HepG2 (cell line): ENCODE data around the gene ATP7B. TPM values are rescaled to one million over a fixed set of nuclear protein-coding genes. Genes with fewer than 3 reads are reported as not detected.

Experiments used
- FOXA1 ChIP-seq, 2 experiments: fragments of 450-650 bp in 1 of 2; sonication (generic) in 1 of 2; formaldehyde crosslinking in 1 of 2; IDR thresholded peaks; 2 replicates each; pipeline versions ENCODE4 v1.4.0 to v1.6.1; 2016 to 2020; ENCODE audit warnings: missing genetic modification reagents in 1 of 2
- JUND ChIP-seq: sonication (generic); formaldehyde crosslinking; IDR thresholded peaks from 2 replicates; pipeline ENCODE4 v1.8.0; 2022; ENCODE audit warnings: mild to moderate bottlenecking, missing genetic modification reagents
- LRRFIP1 ChIP-seq: sonication (generic); formaldehyde crosslinking; conservative IDR thresholded peaks from 2 replicates; pipeline ENCODE4 v1.4.0; 2020; ENCODE audit warnings: missing genetic modification reagents
- PHF5A ChIP-seq: IDR thresholded peaks from one replicate; pipeline ENCODE4 v1.6.1; 2018; ENCODE audit warnings: low read depth, missing genetic modification reagents; ENCODE audit not compliant: unreplicated experiment
- SMC3 ChIP-seq: IDR thresholded peaks from 2 replicates; pipeline ENCODE4 v1.6.1; 2011; ENCODE audit warnings: low read length, improper control_type of control experiment
- ZNF121 ChIP-seq: sonication (generic); formaldehyde crosslinking; IDR thresholded peaks from 2 replicates; pipeline ENCODE4 v1.5.0; 2020; ENCODE audit warnings: mild to moderate bottlenecking, missing genetic modification reagents
- ZNF274 ChIP-seq: sonication (generic); formaldehyde crosslinking; IDR thresholded peaks from 2 replicates; pipeline ENCODE4 v1.5.1; 2020; ENCODE audit warnings: mild to moderate bottlenecking, missing genetic modification reagents
- ZNF691 ChIP-seq: sonication (generic); formaldehyde crosslinking; IDR thresholded peaks from 2 replicates; pipeline ENCODE4 v1.4.0; 2020; ENCODE audit warnings: missing genetic modification reagents, low read depth, mild to moderate bottlenecking, borderline replicate concordance
- ZNF770 ChIP-seq: sonication (generic); formaldehyde crosslinking; IDR thresholded peaks from 2 replicates; pipeline ENCODE4 v1.5.0; 2020; ENCODE audit warnings: mild to moderate bottlenecking, missing genetic modification reagents
- polyA plus RNA-seq, 8 experiments: library from polyadenylated mRNA; depleted of rRNA in 3 of 8; stranded (reverse) in 7 of 8; unstranded in 1 of 8; fragments of >200 nt; fragmentation: Illumina TruSeq in 4 of 8; extraction: Trizol in 4 of 8; gene quantifications; 2 replicates each; pipeline versions ENCODE4 v1.2.1 to v1.2.3, GENCODE V29; 2011 to 2016; ENCODE audit warnings: low read depth in 4 of 8, missing spikeins in 1 of 8, mixed read lengths in 1 of 8; ENCODE audit not compliant: insufficient read depth in 1 of 8
- total RNA-seq, 5 experiments: library from RNA; depleted of rRNA; stranded (reverse); fragments of >200 nt; fragmentation: Illumina TruSeq; extraction: Trizol; gene quantifications; 2 replicates each; pipeline ENCODE4 v1.2.3, GENCODE V29; 2016; ENCODE audit warnings: low read depth in 1 of 5
- TF ChIP-seq, protein P1 (sequence below): sonication (generic); formaldehyde crosslinking; IDR thresholded peaks from 2 replicates; pipeline ENCODE4 v1.4.0; 2020; ENCODE audit warnings: mild to moderate bottlenecking, low read depth, missing genetic modification reagents
- TF ChIP-seq, protein P2 (sequence below): sonication (generic); formaldehyde crosslinking; IDR thresholded peaks from 2 replicates; pipeline ENCODE4 v1.4.0; 2020; ENCODE audit warnings: mild to moderate bottlenecking, missing genetic modification reagents
- TF ChIP-seq, protein P3 (sequence below): sonication (generic); formaldehyde crosslinking; IDR thresholded peaks from 2 replicates; pipeline ENCODE4 v1.8.1; 2023; ENCODE audit warnings: mild to moderate bottlenecking, missing genetic modification reagents

Gene ATP7B
- total and polyA plus RNA-seq, 2 of the 13 experiments (the other 11 are each of a cell fraction or from before 2014, with no cell fraction given) = 31.8 to 57.4 TPM

- TF ChIP-seq, protein P1, sequence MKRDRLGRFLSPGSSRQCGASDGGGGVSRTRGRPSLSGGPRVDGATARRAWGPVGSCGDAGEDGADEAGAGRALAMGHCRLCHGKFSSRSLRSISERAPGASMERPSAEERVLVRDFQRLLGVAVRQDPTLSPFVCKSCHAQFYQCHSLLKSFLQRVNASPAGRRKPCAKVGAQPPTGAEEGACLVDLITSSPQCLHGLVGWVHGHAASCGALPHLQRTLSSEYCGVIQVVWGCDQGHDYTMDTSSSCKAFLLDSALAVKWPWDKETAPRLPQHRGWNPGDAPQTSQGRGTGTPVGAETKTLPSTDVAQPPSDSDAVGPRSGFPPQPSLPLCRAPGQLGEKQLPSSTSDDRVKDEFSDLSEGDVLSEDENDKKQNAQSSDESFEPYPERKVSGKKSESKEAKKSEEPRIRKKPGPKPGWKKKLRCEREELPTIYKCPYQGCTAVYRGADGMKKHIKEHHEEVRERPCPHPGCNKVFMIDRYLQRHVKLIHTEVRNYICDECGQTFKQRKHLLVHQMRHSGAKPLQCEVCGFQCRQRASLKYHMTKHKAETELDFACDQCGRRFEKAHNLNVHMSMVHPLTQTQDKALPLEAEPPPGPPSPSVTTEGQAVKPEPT = no peak
- TF ChIP-seq PHF5A (CRISPR knock-in tag) (no peak), ZNF770 (0 out of 2 replicates have a peak, but pooled peaks have one; percentile 18), ZNF274 (no peak), ZNF121 (no peak), FOXA1 (IDR thresholded peaks at IDR 0.05) (peak; percentile 78), FOXA1 (CRISPR knock-in tag; IDR thresholded peaks at IDR 0.05) (peak; percentile 92), SMC3 (peak; percentile 18; the same call in 1 of the 2 replicates), ZNF691 (CRISPR knock-in tag) (no peak), JUND (CRISPR knock-in tag) (no peak), LRRFIP1 (CRISPR knock-in tag) (no peak)
- TF ChIP-seq, protein P2, sequence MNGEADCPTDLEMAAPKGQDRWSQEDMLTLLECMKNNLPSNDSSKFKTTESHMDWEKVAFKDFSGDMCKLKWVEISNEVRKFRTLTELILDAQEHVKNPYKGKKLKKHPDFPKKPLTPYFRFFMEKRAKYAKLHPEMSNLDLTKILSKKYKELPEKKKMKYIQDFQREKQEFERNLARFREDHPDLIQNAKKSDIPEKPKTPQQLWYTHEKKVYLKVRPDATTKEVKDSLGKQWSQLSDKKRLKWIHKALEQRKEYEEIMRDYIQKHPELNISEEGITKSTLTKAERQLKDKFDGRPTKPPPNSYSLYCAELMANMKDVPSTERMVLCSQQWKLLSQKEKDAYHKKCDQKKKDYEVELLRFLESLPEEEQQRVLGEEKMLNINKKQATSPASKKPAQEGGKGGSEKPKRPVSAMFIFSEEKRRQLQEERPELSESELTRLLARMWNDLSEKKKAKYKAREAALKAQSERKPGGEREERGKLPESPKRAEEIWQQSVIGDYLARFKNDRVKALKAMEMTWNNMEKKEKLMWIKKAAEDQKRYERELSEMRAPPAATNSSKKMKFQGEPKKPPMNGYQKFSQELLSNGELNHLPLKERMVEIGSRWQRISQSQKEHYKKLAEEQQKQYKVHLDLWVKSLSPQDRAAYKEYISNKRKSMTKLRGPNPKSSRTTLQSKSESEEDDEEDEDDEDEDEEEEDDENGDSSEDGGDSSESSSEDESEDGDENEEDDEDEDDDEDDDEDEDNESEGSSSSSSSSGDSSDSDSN (CRISPR knock-in tag) = no peak
- TF ChIP-seq, protein P3, sequence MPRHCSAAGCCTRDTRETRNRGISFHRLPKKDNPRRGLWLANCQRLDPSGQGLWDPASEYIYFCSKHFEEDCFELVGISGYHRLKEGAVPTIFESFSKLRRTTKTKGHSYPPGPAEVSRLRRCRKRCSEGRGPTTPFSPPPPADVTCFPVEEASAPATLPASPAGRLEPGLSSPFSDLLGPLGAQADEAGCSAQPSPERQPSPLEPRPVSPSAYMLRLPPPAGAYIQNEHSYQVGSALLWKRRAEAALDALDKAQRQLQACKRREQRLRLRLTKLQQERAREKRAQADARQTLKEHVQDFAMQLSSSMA (CRISPR knock-in tag) = no peak
Measured at GRCh38 chr13:52025475-52026245, 14.4 kb upstream of the ATP7B start (continued).
